NCI-H526 treated with DMSO at 0.1 percent for 48 hours (cell line): ENCODE measurements around the gene RLN3.

Experiments used
- DNase-seq: peaks from one replicate; lab custom pipeline; 2025; lab: John Stamatoyannopoulos, UW

Gene RLN3, protein sequence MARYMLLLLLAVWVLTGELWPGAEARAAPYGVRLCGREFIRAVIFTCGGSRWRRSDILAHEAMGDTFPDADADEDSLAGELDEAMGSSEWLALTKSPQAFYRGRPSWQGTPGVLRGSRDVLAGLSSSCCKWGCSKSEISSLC

DNA sequence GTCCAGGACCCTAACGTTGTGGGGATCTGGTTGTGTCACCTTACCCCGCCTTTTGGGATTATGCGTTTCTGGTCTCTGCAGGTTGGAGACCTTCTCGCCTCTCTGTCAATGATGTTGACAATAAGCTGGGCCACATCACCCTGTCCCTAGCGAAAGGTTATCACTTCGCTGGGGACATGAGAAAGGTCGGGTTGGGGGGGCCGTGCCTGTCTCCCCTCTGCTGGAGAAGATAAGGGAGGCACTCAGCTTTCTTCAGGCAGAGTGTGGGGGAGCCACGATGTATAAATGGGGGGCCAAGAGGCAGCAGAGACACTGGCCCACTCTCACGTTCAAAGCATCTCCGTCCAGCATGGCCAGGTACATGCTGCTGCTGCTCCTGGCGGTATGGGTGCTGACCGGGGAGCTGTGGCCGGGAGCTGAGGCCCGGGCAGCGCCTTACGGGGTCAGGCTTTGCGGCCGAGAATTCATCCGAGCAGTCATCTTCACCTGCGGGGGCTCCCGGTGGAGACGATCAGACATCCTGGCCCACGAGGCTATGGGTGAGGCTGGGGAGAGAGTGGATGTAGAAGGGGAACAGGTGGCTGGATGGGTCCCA, at the start of gene RLN3:
Gene RLN3, plus strand, starts transcription at position 293 of the 595 bp plus-strand sequence. Its CDS starts 57 bp downstream, at position 350.
- DNase-seq = no peak

DNA sequence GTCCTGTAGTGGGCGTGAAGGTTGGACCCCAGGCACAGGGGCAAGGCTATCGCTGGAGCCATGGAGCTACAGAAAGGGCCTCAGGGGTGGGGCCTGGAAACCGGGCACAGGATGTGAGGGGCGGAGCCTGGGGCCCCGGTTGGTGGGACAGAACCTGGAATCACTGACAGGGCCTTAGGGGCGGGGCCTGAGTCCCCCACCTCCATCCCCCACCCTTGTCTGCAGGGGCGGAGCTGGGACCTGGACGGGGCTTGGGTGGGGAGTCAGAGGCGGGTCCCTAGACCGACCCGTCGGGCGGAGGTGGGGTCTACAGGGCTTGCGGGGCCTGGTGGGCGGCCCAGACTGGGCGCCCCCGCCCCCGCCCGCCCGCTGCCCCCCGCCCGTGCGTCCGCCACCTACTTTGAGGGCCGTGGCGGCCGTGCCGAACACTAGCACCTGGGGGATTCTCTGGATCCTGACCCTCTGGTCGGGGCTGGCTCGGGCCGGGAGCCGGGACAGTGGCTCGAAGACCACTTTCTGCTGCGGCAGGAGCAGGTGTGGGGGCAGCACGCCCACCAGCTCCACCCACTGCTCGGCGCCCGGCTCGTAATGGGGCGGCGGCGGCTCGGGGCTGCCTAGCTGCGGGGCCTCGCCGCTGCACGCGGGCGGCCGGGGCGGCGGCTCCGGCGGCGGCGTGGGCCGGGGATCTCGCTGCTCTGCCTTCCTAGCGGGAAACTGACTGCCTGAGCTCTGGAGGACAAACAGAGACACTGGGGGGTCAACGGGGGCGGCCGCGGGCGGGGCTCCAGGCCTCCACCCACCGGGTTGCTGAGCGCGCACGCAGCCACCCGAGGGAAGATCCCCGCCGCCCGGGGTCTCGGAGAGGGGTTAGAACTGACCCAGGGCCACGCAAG, 49.4 kb upstream of the RLN3 start:
- peak; percentile 52 for DNase-seq

DNA sequence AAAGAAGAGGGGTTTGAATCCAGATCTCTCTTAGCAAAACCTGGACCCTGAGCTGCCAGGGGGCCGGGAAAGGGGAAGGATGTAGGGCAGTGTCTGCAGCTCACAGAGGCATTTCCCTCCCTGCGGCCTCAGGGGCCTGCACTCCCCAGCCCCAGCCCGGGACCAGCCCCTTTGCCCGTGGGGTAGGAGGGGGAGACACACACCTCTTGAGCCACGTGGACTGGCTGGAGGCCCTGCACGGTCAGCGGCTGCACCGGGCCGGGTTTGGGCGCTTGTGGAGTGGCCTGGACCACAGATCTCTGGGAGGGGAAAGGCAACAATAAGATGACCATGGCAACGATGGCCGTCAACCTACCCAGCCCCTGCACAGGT, 48.7 kb upstream of the RLN3 start:
- no peak for DNase-seq

- DNase-seq = no peak
Observed at GRCh38 chr19:13979686-13980085, 48.3 kb upstream of the RLN3 start.

DNA sequence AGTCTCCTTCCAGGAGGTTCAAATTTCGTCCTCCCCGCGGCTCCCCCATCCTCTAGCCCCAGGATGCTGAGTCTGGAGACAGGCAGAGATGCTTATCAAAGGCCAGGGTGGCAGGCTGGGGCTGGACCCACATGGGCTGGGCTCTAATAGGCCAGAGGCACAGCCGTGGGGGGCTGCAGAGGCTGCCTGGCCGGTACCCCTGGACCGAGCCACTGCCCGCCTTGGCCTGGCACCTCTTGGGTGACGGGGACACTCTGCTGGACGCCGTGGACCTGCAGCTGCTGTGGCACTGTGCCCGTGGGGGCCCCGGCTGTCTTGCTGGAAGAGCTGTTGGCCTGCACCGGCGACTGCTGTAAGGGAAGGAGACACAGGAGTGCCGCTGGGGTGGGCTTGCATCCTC, 47.6 kb upstream of the RLN3 start:
- DNase-seq = no peak

GRCh38 chr19:13981021-13981420, 46.9 kb upstream of the RLN3 start:
- no peak for DNase-seq

- DNase-seq = no peak
Observed at GRCh38 chr19:13981467-13981866, 46.5 kb upstream of the RLN3 start.

GRCh38 chr19:13981988-13982501, 45.9 kb upstream of the RLN3 start:
- DNase-seq = no peak

GRCh38 chr19:13982773-13983172, 45.2 kb upstream of the RLN3 start:
- no peak for DNase-seq

DNA sequence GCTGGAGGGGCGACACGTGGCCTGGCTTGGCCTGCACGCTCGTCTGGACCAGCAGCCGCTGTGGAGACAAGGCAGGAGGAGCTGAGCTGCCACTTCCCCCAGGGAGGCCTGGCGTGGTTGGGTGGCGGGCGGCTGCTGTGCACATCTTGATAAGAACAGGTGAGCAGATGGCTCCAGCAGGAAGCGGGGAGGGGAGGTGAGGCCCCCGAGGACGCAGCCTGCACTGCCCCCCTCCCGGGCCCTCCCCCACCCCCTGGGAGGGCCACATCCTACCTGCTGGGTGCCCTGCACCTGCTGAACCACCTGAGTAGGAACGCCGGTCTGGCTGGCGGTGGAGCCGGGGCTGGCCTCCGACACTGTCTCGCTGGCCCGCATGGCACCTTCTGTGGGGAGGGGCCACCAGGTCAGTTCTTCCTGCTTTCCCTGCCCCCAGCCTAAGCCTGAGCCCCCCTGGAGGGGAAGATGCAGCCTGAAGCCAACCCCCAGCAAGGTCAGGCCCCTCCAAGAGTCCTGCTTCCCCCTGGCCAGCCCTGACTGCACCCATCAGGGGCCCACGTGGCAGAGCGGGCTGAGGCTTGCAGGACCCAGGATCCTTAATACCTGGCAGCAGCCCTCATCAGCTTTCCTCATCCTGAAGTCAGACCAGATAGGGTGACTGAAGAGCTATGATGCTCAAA, 44.6 kb upstream of the RLN3 start:
- DNase-seq = peak; percentile 14

DNA sequence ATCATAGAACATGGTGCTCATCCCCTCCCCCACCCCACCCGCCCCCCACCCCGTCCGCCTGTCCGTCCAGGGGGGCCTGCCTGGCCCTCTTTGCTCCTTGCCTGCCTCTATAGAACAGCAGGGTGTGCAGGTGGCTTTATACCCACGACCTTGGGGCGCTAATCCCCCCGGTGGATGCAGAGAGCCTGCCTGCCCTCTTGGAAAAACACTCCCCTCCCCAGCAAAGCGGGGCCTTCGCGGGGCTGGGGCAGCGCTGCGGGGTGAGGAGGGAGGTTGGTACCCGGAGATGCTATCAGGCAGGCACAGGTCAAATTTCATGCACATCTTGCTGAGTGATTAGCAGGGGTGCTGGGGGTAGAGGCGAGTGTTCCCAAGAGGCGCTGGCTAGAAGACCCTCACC, 43.8 kb upstream of the RLN3 start:
- no peak for DNase-seq

DNA sequence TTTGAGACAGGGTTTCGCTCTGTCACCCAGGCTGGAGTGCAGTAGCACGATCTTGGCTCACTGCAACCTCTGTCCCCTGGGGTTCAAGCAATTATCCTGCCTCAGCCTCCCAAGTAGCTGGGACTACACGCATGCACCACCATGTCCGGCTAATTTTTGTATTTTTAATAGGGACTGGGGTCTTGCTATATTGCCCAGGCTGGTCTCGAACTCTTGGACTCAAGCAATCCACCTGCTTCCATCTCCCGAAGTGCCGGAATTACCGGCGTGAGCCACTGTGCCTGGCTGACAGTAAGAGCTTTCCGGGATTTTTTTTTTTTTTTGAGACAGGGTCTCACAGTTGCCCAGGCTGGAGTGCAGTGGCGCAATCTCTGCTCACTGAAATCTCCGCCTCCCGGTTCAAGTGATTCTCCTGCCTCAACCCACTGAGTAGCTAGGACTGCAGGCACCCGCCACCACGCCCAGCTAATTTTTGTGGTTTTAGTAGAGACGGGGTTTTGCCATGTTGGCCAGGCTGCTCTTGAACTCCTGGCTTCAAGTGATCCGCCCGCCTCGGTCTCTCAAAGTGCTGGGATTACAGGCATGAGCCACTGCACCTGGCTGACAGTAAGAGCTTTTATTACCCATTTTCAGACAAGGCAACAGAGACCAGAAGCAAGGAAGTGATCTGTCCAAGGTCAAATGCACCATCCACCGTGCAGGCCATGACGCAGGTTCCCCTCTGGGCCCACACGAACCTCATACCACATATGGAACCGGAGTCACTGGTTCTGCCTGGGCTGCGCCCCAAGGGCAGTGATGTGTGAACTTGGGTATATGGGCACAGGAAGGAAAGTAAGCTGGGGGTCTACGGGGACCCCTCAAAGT, 42.8 kb upstream of the RLN3 start:
- no peak for DNase-seq

DNA sequence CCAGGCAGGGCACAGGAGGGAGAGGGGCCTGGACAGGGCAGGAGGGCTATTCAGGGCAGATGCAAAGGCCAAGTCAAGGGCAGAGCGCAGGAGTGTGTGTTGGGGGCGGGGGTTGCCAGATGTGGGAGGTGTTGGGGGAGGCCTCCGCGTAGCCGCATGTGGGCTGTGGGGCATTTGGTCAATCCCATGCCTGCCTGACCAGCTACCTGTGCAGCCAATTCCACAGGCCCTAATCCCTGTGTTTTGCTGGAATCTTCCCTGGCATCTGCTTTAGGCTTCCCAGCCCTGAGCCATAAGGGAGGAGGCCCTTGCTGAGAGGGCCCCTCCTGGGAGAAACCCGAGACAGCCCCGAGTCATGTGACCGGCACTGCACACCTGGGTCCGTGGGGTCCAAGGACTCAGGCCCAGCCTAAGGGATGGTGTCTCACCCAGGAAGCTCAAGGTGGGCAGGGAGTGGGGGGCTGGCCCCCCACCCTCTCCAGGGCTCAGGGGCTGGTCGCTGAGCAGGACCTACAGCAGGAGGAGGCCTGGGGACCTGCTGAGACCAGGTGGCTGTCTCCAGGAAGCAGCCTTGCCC, 42.1 kb upstream of the RLN3 start:
- DNase-seq = no peak

DNA sequence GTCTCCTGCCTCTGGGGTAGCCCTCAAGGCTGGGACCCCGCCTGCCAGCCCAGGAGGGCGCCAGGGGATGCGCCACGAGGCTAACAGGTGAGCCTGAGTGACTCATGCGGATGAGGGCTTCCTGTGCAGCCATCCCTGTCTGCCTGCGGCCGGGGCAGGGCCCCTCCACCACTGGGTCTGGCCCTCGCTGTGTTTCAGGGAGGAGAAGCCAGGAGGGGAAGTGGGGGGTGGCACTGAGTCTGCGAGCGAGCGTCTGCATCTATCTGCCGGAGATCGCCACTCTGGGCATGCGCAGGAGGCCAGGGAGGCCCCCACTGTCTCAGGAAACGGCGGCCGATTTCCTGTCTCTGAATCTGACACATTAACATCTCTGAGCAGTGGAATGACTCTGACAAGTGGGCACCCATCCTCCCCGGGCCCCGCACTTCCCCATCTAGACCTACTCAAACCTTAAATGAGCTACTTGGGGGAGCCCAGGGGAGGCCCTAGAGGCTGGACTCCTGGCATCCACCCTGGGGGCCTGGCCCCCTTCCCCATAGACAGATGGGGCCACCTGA, 41.5 kb upstream of the RLN3 start:
- DNase-seq = peak; percentile 5

- DNase-seq = no peak
Observed at GRCh38 chr19:13987101-13987890, 40.7 kb upstream of the RLN3 start.

- DNase-seq = no peak
Observed at GRCh38 chr19:13989487-13989886, 38.5 kb upstream of the RLN3 start.

GRCh38 chr19:13990085-13990484, 37.9 kb upstream of the RLN3 start:
- no peak for DNase-seq

GRCh38 chr19:13992025-13992424, 35.9 kb upstream of the RLN3 start:
- DNase-seq = no peak

DNA sequence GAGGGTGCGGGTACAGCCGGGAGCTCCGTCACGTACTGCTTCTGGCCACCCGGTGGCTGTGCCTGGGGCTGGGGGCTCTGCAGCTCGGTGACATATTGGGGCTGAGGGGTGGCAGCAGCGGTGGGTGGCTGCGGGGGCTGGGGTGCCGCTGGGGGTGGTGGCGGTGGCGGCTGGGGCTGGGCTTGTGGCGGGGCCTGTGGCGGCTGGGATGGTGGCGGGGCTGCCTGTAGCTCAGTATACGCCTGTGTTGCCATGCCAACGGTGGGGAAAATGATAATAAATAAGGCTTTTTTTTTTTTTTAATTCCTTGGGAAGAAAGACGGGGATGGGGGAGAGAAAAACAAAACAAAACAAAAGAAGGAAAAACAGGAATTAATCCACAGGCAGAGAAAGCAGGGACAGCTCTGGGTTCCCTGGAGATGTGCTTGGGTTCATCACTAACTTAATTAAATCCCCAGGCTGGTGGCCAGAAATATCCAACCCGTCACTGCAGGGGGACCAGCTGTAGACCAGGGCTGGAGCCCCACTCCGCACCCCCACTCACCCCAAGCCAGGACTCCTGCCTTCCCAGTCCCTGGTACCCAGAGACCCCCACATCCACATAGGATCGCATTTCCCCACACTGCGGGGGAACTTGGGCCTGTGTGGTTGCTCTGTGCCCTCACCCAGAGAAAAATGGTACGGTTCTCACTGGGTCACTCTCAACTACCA, 34.2 kb upstream of the RLN3 start:
- no peak for DNase-seq
